BLaER1 treated with 17β-estradiol and CSF1 and Interleukin-3, amounts not matched to agents 10 nM and 100 nM (cell line): ENCODE measurements around the gene POLR3K.
"Not testable (repeated sequence)": the region's sequence is repeated elsewhere in the genome, so short reads cannot be mapped to it uniquely, and the experiment has no call there.

Source experiments
- H3K27ac ChIP-seq, 11 experiments: shearing (Covaris generic); formaldehyde crosslinking; 2 replicates each; pipeline ENCODE4 v1.8.1; 2022
- H3K27me3 ChIP-seq, 11 experiments: shearing (Covaris generic); formaldehyde crosslinking; 2 replicates each; pipeline ENCODE4 v1.8.1; 2022
- H3K36me3 ChIP-seq, 11 experiments: shearing (Covaris generic); formaldehyde crosslinking; 2 replicates each; pipeline ENCODE4 v1.8.1; 2022
- H3K4me1 ChIP-seq, 10 experiments: shearing (Covaris generic); formaldehyde crosslinking; 2 replicates each; pipeline ENCODE4 v1.8.1; 2022
- H3K4me2 ChIP-seq, 11 experiments: shearing (Covaris generic); formaldehyde crosslinking; 2 replicates each; pipeline ENCODE4 v1.8.1; 2022
- H3K4me3 ChIP-seq, 10 experiments: shearing (Covaris generic); formaldehyde crosslinking; 2 replicates each; pipeline ENCODE4 v1.8.1; 2022
- H3K9ac ChIP-seq, 11 experiments: shearing (Covaris generic); formaldehyde crosslinking; 2 replicates each; pipeline ENCODE4 v1.8.1; 2022
- H3K9me3 ChIP-seq, 11 experiments: shearing (Covaris generic); formaldehyde crosslinking; replicated peaks in 1 of 11; 2 replicates each; pipeline ENCODE4 v1.8.1; 2022
- H4K20me1 ChIP-seq, 11 experiments: shearing (Covaris generic); formaldehyde crosslinking; 2 replicates each; pipeline ENCODE4 v1.8.1; 2022
- Cebpa-rat ChIP-seq, 11 experiments: shearing (Covaris generic); IDR thresholded peaks; 2 replicates each; pipeline ENCODE4 v1.8.1; 2022

POLR3K gene

DNA sequence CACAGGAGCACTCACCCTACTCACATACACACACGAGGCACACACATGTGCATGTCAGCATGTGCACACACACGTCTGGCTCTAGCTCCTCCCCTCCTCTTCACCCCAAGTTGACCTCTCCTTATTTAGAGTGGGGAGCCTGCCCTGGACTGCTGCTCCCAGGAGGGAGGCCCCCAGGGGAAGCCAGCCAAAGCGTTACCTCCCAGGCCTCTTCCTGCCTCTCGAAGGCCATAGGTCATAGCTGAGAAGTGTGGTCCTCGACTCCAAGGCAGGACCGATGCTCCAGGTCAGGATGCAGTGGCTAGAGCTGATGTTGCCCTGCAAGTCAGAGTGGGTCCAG is 18.8 kb downstream of the POLR3K start:
- H3K27ac ChIP-seq: peak overlapping the region in 9 of 11 experiments; percentile 57 to 73 (median 68); a peak in 18 of 22 replicates
- H3K9me3 ChIP-seq: no peaks in the 10 kb centered on the region
- H3K4me1 ChIP-seq: peaks cover 47 to 83% (median 74%) of the 10 kb centered on the region in 10 experiments
- peak overlapping the region; percentile 79 to 94 (median 91) for H3K4me2 ChIP-seq
- H3K4me3 ChIP-seq: peak overlapping the region in 6 of 10 experiments; percentile 16 to 58 (median 32); a peak in 10 of 20 replicates
- H4K20me1 ChIP-seq: peaks cover 0 to 48% (median 24%) of the 10 kb centered on the region in 11 experiments; a peak in 14 of 22 replicates
- H3K27me3 ChIP-seq: no peaks in the 10 kb centered on the region
- H3K36me3 ChIP-seq: peaks cover 0 to 41% (median 8%) of the 10 kb centered on the region in 11 experiments; a peak in 9 of 22 replicates
- peak overlapping the region in 9 of 11 experiments; percentile 43 to 68 (median 61); a peak in 17 of 22 replicates for H3K9ac ChIP-seq
- no peak for TF ChIP-seq Cebpa-rat (IDR thresholded peaks at IDR 0.05)

DNA sequence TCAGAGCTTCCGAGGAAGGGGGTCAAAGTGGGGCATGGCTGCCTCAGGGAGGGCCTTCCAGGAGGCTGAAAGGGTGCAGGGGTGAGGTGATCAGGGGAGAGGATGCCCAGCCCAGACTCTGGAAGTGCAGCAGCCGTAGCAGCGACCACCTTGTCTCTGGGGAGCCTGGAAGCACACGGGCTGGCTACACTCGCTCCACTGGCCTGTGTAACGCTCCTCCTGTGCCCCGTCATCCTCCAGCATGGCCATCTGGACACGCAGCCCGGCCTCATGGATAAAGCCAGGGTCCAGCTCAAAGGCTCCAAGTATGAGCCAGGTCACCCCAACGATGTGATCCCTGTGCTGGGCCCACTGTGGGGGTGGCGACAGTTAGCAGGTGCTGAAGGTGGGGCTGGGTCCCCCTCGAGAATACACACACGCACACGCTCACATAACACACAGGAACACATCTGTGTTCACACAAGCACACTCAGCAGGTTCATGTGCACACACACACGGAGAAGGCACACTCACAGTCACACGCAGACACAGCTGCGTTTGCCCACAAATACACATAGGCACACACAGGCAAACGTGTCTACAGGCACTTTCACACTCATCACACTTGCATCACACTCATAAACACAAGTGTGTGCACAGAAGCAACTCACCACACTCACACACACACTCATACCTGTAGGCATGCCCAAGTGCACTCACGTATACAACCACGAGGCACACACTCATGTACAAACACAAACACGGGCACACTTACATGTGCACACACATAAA is 19.3 kb downstream of the POLR3K start:
- peak overlapping the region in 9 of 11 experiments; percentile 43 to 68 (median 61); a peak in 14 of 22 replicates for H3K9ac ChIP-seq
- H4K20me1 ChIP-seq: peaks cover 0 to 42% (median 19%) of the 10 kb centered on the region in 11 experiments; a peak in 14 of 22 replicates
- H3K4me3 ChIP-seq: peak overlapping the region in 5 of 10 experiments; percentile 20 to 58 (median 35); a peak in 6 of 20 replicates
- peak overlapping the region in 8 of 11 experiments; percentile 60 to 73 (median 69); a peak in 16 of 22 replicates for H3K27ac ChIP-seq
- H3K36me3 ChIP-seq: peaks cover 0 to 36% (median 7%) of the 10 kb centered on the region in 11 experiments; a peak in 8 of 22 replicates
- H3K4me2 ChIP-seq: peak overlapping the region; percentile 79 to 94 (median 91)
- no peak for TF ChIP-seq Cebpa-rat (IDR thresholded peaks at IDR 0.05)
- peaks cover 42 to 78% (median 69%) of the 10 kb centered on the region in 10 experiments for H3K4me1 ChIP-seq
- H3K27me3 ChIP-seq: no peaks in the 10 kb centered on the region
- H3K9me3 ChIP-seq: no peaks in the 10 kb centered on the region

DNA sequence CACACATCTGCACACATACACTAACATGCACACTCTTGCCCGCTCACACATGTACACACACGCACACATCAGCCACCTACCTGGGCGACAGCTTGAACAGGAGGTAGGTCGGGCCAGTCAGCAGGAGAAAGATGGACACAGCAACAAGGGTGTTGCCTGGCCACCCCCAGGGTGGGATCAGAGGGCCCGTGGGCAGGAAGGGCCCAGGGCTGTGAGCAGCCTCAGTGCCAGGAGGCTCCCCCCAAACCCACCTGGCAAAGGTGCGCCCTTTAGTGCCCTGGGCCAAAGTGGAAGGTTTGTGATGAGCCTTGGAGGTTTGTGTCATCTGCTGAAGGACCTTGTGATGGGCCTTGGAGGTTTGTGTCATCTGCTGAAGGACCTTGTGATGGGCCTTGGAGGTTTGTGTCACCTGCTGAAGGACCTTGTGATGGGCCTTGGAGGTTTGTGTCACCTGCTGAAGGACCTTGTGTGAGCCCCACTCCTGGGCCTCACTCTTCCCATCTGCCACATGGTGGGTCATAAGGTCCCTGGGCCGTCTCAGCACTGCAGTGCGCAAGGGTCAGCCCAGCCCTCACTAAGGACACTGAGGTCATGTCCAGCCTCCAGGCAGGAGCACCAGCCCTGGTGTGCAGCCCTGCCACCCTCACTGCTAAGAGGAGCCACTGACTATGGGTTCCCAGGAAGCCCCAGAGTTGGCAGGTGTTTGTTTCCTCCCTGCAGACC is 20.1 kb downstream of the POLR3K start:
- H3K9me3 ChIP-seq, H3K27me3 ChIP-seq: not testable (repeated sequence)
- Histone ChIP-seq H4K20me1 (peaks cover 0 to 35% (median 11%) of the 10 kb centered on the region in 11 experiments; a peak in 10 of 22 replicates), H3K4me2 (peak overlapping the region; percentile 79 to 94 (median 91)), H3K9ac (peak overlapping the region in 6 of 11 experiments; percentile 2 to 62 (median 39); a peak in 4 of 22 replicates), H3K4me3 (peak overlapping the region in 2 of 10 experiments; percentile 3 to 35; a peak in 3 of 20 replicates), H3K36me3 (peaks cover 0 to 29% (median 6%) of the 10 kb centered on the region in 11 experiments; a peak in 6 of 22 replicates), H3K4me1 (peaks cover 34 to 74% (median 66%) of the 10 kb centered on the region in 10 experiments), H3K27ac (peak overlapping the region in 7 of 11 experiments; percentile 41 to 73 (median 68); a peak in 10 of 22 replicates)

DNA sequence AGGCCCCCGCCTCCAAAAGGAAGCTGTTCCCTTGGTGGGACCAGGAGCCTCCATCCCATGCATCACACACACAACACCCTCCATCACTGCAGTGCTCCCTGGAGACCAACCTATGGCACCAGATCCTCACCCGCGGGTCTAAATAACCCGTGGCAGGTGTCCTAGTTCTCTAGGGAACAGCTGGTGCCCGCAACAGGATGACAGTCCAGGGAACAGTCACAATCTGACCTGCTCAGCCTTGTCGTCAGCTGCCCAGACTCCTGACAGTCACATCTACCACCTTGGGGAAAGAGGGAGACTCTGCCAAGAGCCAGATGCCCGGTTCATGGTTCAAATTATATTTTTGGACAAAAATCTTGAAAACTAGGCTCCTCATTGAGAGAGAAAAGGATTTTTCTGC is 22.8 kb downstream of the POLR3K start:
- not testable (repeated sequence) for H3K27ac ChIP-seq, H3K4me3 ChIP-seq, H3K9ac ChIP-seq, H3K9me3 ChIP-seq, H3K36me3 ChIP-seq, H3K27me3 ChIP-seq
- peaks cover 0 to 14% (median 5%) of the 10 kb centered on the region in 11 experiments; a peak in 10 of 22 replicates for H4K20me1 ChIP-seq
- H3K4me1 ChIP-seq: peaks cover 23 to 60% (median 52%) of the 10 kb centered on the region in 10 experiments
- H3K4me2 ChIP-seq: peak overlapping the region in 5 of 11 experiments; percentile 10 to 34 (median 28); a peak in 5 of 22 replicates

DNA sequence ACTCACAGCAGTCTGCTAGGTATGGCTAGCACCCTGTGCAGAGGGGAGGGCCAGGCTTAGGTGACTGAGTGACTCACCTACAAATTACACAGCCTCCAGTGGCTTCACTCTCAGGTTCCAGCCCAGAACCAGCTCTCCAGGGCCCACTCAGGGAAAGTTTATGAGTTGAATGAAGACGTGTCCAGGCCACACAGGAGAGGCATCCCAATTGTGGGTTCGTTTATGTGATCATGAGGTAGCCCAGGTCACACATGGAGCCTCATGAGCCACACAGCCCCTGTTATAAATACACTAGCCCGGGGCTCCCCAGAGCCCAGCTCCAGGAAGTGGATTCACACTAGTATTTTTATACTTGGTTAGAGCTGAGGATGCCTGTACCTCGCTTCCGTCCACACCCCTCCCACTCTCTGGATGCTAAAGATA is 27.5 kb downstream of the POLR3K start:
- not testable (repeated sequence) for H3K9ac ChIP-seq, H3K27me3 ChIP-seq, H4K20me1 ChIP-seq, H3K9me3 ChIP-seq, H3K36me3 ChIP-seq, H3K4me3 ChIP-seq
- H3K27ac ChIP-seq: peak overlapping the region in 5 of 11 experiments; percentile 48 to 58 (median 54); a peak in 9 of 22 replicates
- H3K4me2 ChIP-seq: peak overlapping the region in 5 of 11 experiments; percentile 43 to 62 (median 51); a peak in 7 of 22 replicates
- H3K4me1 ChIP-seq: peaks cover 0 to 40% (median 30%) of the 10 kb centered on the region in 10 experiments; a peak in 14 of 20 replicates

DNA sequence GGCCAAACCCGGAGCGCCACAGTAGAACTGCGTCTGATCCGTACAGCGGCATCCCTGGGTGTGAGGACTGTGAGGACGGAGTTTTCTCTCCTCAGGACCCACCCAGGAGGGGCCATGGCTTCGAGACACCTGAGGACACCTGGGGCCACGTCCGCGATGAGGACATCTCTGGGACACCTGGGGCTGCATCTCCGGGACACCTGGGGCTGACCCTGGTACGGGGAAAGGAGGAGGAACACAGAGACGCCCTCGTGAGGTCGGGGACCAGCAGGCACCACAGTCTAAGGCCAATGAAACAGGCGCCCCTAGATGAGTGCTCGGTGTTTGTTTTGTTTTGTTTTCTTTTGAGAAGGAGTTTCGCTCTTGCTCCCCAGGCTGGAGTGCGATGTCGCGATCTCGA is 29.3 kb downstream of the POLR3K start:
- H3K27me3 ChIP-seq, H3K9me3 ChIP-seq, H4K20me1 ChIP-seq, H3K36me3 ChIP-seq, H3K4me3 ChIP-seq: not testable (repeated sequence)
- peak overlapping the region in 8 of 11 experiments; percentile 38 to 60 (median 46); a peak in 11 of 22 replicates for H3K4me2 ChIP-seq
- H3K27ac ChIP-seq: peak overlapping the region in 8 of 11 experiments; percentile 45 to 67 (median 53); a peak in 9 of 22 replicates
- H3K4me1 ChIP-seq: peaks cover 0 to 30% (median 24%) of the 10 kb centered on the region in 10 experiments; a peak in 14 of 20 replicates
- peak overlapping the region in 1 of 11 experiments; percentile 12; a peak in 2 of 22 replicates for H3K9ac ChIP-seq

DNA sequence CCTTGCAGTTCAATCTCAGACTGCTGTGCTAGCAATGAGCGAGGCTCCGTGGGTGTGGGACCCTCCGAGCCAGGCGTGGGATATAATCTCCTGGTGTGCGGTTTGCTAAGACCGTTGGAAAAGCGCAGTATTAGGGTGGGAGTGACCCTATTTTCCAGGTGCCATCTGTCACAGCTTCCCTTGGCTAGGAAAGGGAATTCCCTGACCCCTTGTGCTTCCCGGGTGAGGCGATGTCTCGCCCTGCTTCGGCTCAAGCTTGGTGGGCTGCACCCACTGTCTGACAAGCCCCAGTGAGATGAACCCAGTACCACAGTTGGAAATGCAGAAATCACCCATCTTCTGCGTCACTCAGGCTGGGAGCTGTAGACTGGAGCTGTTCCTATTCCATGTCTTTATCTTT is 32.5 kb downstream of the POLR3K start:
- H3K4me3 ChIP-seq, H3K9ac ChIP-seq, H3K9me3 ChIP-seq, H3K4me2 ChIP-seq, H3K36me3 ChIP-seq, H3K27me3 ChIP-seq, H3K27ac ChIP-seq, H4K20me1 ChIP-seq: not testable (repeated sequence)
- H3K4me1 ChIP-seq: peaks cover 0 to 14% (median 8%) of the 10 kb centered on the region in 10 experiments; a peak in 12 of 20 replicates

DNA sequence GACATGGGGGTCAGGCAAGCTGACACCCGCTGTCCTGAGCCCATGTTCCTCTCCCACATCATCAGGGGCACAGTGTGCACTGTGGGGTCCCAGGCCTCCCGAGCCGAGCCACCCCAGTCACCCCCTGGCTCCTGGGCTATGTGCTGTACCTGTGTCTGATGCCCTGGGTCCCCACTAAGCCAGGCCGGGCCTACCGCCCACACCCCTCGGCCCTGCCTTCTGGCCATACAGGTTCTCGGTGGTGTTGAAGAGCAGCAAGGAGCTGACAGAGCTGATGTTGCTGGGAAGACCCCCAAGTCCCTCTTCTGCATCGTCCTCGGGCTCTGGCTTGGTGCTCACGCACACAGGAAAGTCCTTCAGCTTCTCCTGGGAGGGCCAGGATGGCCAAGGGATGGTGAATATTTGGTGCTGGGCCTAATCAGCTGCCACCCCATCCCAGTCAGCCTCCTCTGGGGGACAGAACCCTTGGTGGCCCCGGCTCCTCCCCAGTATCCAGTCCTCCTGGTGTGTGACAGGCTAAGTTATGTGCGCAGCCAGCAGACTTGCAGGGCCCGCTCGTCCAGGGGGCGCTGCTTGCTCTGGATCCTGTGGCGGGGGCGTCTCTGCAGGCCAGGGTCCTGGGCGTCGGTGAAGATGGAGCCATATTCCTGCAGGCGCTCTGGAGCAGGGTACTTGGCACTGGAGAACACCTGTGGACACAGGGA is 36.2 kb downstream of the POLR3K start:
- H3K9me3 ChIP-seq, H3K4me2 ChIP-seq, H3K27ac ChIP-seq: not testable (repeated sequence)

DNA sequence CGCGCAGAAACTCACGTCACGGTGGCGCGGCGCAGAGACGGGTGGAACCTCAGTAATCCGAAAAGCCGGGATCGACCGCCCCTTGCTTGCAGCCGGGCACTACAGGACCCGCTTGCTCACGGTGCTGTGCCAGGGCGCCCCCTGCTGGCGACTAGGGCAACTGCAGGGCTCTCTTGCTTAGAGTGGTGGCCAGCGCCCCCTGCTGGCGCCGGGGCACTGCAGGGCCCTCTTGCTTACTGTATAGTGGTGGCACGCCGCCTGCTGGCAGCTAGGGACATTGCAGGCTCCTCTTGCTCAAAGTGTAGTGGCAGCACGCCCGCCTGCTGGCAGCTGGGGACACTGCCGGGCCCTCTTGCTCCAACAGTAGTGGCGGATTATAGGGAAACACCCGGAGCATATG is 42.6 kb downstream of the POLR3K start:
- not testable (repeated sequence) for H3K4me1 ChIP-seq, H3K36me3 ChIP-seq, H3K4me2 ChIP-seq, H3K27me3 ChIP-seq, H4K20me1 ChIP-seq, H3K9ac ChIP-seq, H3K4me3 ChIP-seq, H3K27ac ChIP-seq
- H3K9me3 ChIP-seq: peaks cover 0 to 14% (median 4%) of the 10 kb centered on the region in 11 experiments; a peak in 14 of 22 replicates

More for the DNA sequence above, 36.2 kb downstream of the POLR3K start:
- not testable (repeated sequence) for H3K27me3 ChIP-seq, H4K20me1 ChIP-seq, H3K4me1 ChIP-seq, H3K9ac ChIP-seq, H3K36me3 ChIP-seq, H3K4me3 ChIP-seq
